Ovary (tissue), 9 donors: ENCODE measurements around the gene CCDC80. TPM values are rescaled to one million over a fixed set of nuclear protein-coding genes. Genes with fewer than 3 reads are reported as not detected.

Experiments
- DNase-seq, 5 donors: peaks; one replicate each; pipeline ENCODE4 v3.0.0-alpha.2; 2019 to 2020
- H3K27ac ChIP-seq, 2 donors: fragments of 200-600 bp; one replicate each; pipeline versions ENCODE4 v1.5.1 to v1.8.0; 2019 to 2022
- H3K27me3 ChIP-seq: fragments of 200-600 bp; one replicate; pipeline ENCODE4 v1.8.0; 2022
- H3K36me3 ChIP-seq: fragments of 200-600 bp; sonication (generic); one replicate; pipeline ENCODE4 v1.5.1; 2019
- H3K4me1 ChIP-seq: one replicate; pipeline ENCODE4 v1.8.1; 2013; ENCODE audit warnings: mild to moderate bottlenecking, moderate library complexity; ENCODE audit not compliant: insufficient read depth
- H3K4me3 ChIP-seq: fragments of 200-600 bp; sonication (generic); one replicate; pipeline ENCODE4 v1.5.1; 2017
- H3K9me3 ChIP-seq, 2 donors: fragments of 200-600 bp in 1 of 2; sonication (generic) in 1 of 2; one replicate each; pipeline versions ENCODE4 v1.5.1 to v1.8.1; 2013 to 2019; ENCODE audit warnings: mild to moderate bottlenecking in 1 of 2, moderate library complexity in 1 of 2
- EP300 ChIP-seq: sonication (generic); formaldehyde crosslinking; IDR thresholded peaks from one replicate; pipeline ENCODE4 v1.6.1; 2017; ENCODE audit warnings: antibody characterized with exemption
- POLR2A ChIP-seq: fragments of 450-650 bp; IDR thresholded peaks from one replicate; pipeline ENCODE4 v1.6.1; 2017; ENCODE audit warnings: antibody characterized with exemption, mild to moderate bottlenecking, moderate library complexity
- WGBS, 3 donors: extraction: QIAGEN DNeasy Blood & Tissue Kit in 1 of 3; methylation state at CpG; one replicate each; pipeline versions ENCODE4 v1.1.5 to v1.1.7; 2013 to 2017; 5-methylcytosine and 5-hydroxymethylcytosine counted together
- intact Hi-C, 4 donors: fragments of 100-400 bp; cut with DNase I; formaldehyde crosslinking; loops; one replicate each; pipeline versions ENCODE4 v1.11.0 to v1.15.1; 2022 to 2023
- polyA plus RNA-seq, 2 donors: library from polyadenylated mRNA; stranded (reverse); fragments of 200-250 nt in 1 of 2; fragments of 350-450 nt in 1 of 2; fragmentation: Illumina TruSeq in 1 of 2; extraction: RNeasy Lipid Tissue Mini Kit (QIAGEN cat#74804) in 1 of 2; gene quantifications; one replicate each; pipeline ENCODE4 v1.2.3, GENCODE V29; 2013 to 2014
- total RNA-seq, 7 donors: library from RNA; depleted of rRNA in 2 of 7; stranded (reverse); fragments of >200 nt in 2 of 7; fragmentation: NEBNext Ultra II Directional in 3 of 7; extraction: Animal tissue kit (Norgen Biotek cat#: 25700) in 3 of 7; gene quantifications; one replicate each; pipeline versions ENCODE4 v1.1.0 to v1.2.4, GENCODE V29; 2016 to 2023
- TF ChIP-seq, protein P1 (sequence below), 3 donors: fragments of 450-650 bp in 2 of 3; fragments of 200-600 bp in 1 of 3; IDR thresholded peaks; one replicate each; pipeline versions ENCODE4 v1.5.1 to v1.8.0; 2016 to 2022; ENCODE audit warnings: antibody characterized with exemption in 3 of 3, mild to moderate bottlenecking in 1 of 3
- donor health status: DM: no; HTN: no; CAD: no; lungs with moderate emphysema.
- donor health status: DM: no; HTN: no; CAD: no.
- donor health status: Bipolar disorder and iron deficiency.
- donor health status: DM: yes; HTN: yes; CAD: no.
- donor health status: DM: no; HTN: no; CAD: no.
- donor health status: DM: yes; HTN: yes; CAD: no.

Gene CCDC80
- total and polyA plus RNA-seq, 9 donors, result 13.2 to 539 (median 92.2) TPM

DNA sequence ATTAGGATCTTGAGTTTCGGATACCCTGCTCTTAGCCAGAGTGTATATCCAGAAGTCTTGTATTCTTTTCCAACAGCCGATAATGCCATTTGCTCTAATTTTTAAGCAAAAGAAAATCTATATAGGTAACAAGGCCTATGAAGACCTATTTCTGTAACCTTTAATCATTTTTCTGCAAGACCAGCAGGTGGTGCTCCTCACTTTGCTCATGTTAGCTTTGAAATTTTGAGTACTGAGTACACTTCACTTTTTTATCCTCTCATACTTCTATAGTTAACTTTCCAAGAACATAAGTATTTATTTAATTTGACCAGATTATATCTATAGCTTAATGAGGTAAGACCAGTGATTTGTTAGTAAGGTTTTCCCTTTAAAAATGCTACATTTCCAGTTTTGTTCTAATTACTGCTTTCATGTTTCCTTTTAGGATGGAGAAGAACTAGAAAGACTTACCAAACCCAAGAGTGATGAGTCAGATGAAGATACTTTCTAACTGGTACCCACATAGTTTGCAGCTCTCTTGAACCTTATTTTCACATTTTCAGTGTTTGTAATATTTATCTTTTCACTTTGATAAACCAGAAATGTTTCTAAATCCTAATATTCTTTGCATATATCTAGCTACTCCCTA lies 58.6 kb downstream of the CCDC80 start:
- TF ChIP-seq POLR2A, result no peak
- TF ChIP-seq, protein P1, sequence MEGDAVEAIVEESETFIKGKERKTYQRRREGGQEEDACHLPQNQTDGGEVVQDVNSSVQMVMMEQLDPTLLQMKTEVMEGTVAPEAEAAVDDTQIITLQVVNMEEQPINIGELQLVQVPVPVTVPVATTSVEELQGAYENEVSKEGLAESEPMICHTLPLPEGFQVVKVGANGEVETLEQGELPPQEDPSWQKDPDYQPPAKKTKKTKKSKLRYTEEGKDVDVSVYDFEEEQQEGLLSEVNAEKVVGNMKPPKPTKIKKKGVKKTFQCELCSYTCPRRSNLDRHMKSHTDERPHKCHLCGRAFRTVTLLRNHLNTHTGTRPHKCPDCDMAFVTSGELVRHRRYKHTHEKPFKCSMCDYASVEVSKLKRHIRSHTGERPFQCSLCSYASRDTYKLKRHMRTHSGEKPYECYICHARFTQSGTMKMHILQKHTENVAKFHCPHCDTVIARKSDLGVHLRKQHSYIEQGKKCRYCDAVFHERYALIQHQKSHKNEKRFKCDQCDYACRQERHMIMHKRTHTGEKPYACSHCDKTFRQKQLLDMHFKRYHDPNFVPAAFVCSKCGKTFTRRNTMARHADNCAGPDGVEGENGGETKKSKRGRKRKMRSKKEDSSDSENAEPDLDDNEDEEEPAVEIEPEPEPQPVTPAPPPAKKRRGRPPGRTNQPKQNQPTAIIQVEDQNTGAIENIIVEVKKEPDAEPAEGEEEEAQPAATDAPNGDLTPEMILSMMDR (IDR thresholded peaks at IDR 0.05), result peak; percentile 13 to 60 (median 46)
- intact Hi-C loops, result loop anchor here in 2 of 4 donors (10.0 kb wide), 4 partner anchors 52 to 402 kb away; partner anchors contain the start of gene CCDC80 (in 1 of the 2)
- no peaks in the 10 kb centered on the region for H3K27me3 ChIP-seq
- DNase-seq, result peak in 4 of 5 donors; percentile 34 to 48 (median 42)
- WGBS, 3 donors, result 53 to 70% (median 59%) methylated on average over 2 of the region's 2 CpGs
- peaks cover 2% of the 10 kb centered on the region for H3K4me1 ChIP-seq
- no peak overlapping the region for H3K4me3 ChIP-seq
- no peaks in the 10 kb centered on the region for H3K9me3 ChIP-seq
- no peak overlapping the region for H3K27ac ChIP-seq
- H3K36me3 ChIP-seq, result no peaks in the 10 kb centered on the region

DNA sequence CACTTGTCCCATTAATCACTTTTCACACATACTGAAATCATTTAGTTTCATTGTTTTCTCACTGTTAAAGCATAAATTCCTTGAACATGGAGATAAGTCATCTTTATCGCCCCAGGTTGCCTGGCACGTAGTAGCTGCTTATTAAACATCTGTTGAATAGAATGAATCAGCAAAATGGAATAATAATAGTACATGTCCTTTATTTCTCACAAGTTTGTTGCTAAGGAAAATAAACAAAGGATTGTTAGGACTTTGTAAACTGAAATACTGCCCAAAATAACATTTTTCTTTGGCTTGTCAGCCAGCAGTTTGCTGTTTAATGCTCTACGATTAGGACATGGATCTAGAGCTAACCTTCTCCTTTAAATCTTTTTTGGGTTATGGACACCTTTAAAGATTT lies 61.2 kb downstream of the CCDC80 start:
- intact Hi-C loops, result loop anchor here in 2 of 4 donors (5.0 to 10.0 kb wide), 5 partner anchors 55 to 405 kb away; partner anchors contain the start of gene CCDC80 (in 1 of the 2)
- no peak for DNase-seq
- TF ChIP-seq EP300 (no peak), POLR2A (no peak)
- TF ChIP-seq, protein P1 (IDR thresholded peaks at IDR 0.05), result no peak
- H3K4me3 ChIP-seq, result no peak overlapping the region
- peaks cover 2% of the 10 kb centered on the region for H3K4me1 ChIP-seq
- H3K36me3 ChIP-seq, result no peaks in the 10 kb centered on the region
- peak overlapping the region in 1 of 2 donors; percentile 30 for H3K27ac ChIP-seq
- WGBS, 3 donors, result 24 to 44% (median 42%) methylated on average over 3 of the region's 3 CpGs
- H3K27me3 ChIP-seq, result no peaks in the 10 kb centered on the region
- H3K9me3 ChIP-seq, result no peaks in the 10 kb centered on the region

DNA sequence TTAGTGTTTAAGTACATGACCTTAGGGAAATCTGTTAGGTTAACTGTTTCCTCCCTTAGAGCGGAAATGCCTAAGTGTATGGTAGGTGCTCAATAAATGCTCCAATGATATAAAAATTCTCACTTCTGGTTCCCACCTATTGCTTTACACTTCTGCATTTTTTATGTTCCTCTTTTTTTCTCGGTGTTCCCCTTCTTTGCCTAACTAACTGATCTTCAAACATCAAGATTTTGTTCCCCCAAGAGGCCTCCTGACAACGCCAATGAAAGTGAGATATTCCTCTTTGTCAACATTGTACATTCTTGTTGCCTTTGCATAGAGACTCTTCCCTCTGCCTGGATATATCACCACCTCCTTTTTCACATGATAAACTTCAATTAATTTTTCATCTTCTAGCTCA lies 61.7 kb downstream of the CCDC80 start:
- H3K27ac ChIP-seq, result no peak overlapping the region
- H3K9me3 ChIP-seq, result no peaks in the 10 kb centered on the region
- no peak for DNase-seq
- no peaks in the 10 kb centered on the region for H3K27me3 ChIP-seq
- no peaks in the 10 kb centered on the region for H3K36me3 ChIP-seq
- TF ChIP-seq, protein P1 (IDR thresholded peaks at IDR 0.05), result no peak
- TF ChIP-seq POLR2A (no peak), EP300 (no peak)
- no peak overlapping the region for H3K4me3 ChIP-seq
- peaks cover 2% of the 10 kb centered on the region for H3K4me1 ChIP-seq
- intact Hi-C loops, result loop anchor here in 1 of 4 donors (5.0 kb wide), 1 partner anchor 233 kb away; no protein-coding TSS in a partner anchor
- WGBS, 3 donors, result 89 to 93% (median 91%) methylated on average over 3 of the region's 3 CpGs

DNA sequence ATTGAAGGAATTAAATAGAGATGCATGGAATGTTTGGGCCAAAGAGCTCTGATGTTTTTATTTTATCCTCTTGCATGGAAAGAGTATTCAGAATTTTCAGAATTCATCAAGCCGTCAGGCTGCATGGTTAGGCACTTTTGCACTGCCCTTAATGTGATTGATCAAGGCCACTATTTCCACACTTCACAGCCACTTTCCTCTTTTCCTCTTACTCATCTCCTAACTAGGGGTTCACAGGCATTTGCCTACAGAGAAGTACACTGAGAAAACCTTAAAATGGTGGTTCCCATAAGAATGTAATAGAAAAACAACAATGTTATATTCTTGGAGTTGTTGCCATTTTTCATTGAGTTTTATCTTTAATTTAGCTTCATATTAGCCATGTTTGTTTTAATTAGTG lies 68.2 kb downstream of the CCDC80 start:
- TF ChIP-seq EP300 (no peak), POLR2A (no peak)
- TF ChIP-seq, protein P1 (IDR thresholded peaks at IDR 0.05), result no peak
- no peaks in the 10 kb centered on the region for H3K4me1 ChIP-seq
- H3K9me3 ChIP-seq, result no peaks in the 10 kb centered on the region
- no peak for DNase-seq
- 96 to 100% (median 98%) methylated on average over 1 of the region's 1 CpG for WGBS, 3 donors
- no peak overlapping the region for H3K27ac ChIP-seq
- no peaks in the 10 kb centered on the region for H3K27me3 ChIP-seq
- H3K36me3 ChIP-seq, result no peaks in the 10 kb centered on the region
- intact Hi-C loops, result no loop called here
- H3K4me3 ChIP-seq, result no peak overlapping the region
